GM10248 (cell line): ENCODE data around the gene SERHL2.
"Not testable (repeated sequence)": the region's sequence is repeated elsewhere in the genome, so short reads cannot be mapped to it uniquely, and the experiment has no call there.

ENCODE experiments used
- CTCF ChIA-PET: fragments of 300-600 bp; sonication (Branson Sonifier 250); formaldehyde crosslinking; extraction: SDS; loops from one replicate; lab custom pipeline; 2021; ENCODE audit warnings: antibody characterized with exemption; lab: Yijun Ruan, JAX
- POLR2A ChIA-PET: fragments of 350-650 bp; sonication (Branson Sonifier 250); formaldehyde crosslinking; extraction: SDS; loops from one replicate; lab custom pipeline; 2020; ENCODE audit warnings: antibody characterized with exemption; lab: Yijun Ruan, JAX
- DNase-seq: peaks from one replicate; pipeline ENCODE4 v3.0.0; 2012; ENCODE audit errors: extremely low spot score
- CTCF ChIP-seq: IDR thresholded peaks from 2 replicates; pipeline ENCODE4 v1.5.1; 2012; ENCODE audit warnings: mild to moderate bottlenecking, low read depth; ENCODE audit errors: extremely low read depth, missing control alignments, control extremely low read depth

Gene SERHL2

GRCh38 chr22:42533638-42533977 lies 20.1 kb upstream of the SERHL2 start:
- POLR2A ChIA-PET: interaction anchor here (0.6 kb wide), 1 partner anchor 29 kb away, joined by 3 read pairs; no protein-coding TSS in a partner anchor

GRCh38 chr22:42535082-42535731 lies 18.5 kb upstream of the SERHL2 start:
- POLR2A ChIA-PET, DNase-seq, CTCF ChIA-PET: not testable (repeated sequence)

More at GRCh38 chr22:42533638-42533977, 20.1 kb upstream of the SERHL2 start:
- CTCF ChIA-PET: interaction anchor here (1.0 to 1.8 kb wide), 7 partner anchors 10 to 63 kb away, joined by 3 to 7 read pairs (median 3); no protein-coding TSS in a partner anchor
- no peak for DNase-seq
- TF ChIP-seq CTCF: no peak

- no peak for TF ChIP-seq CTCF
- CTCF ChIA-PET: no interaction called here
- POLR2A ChIA-PET: no interaction called here
- no peak for DNase-seq
Measured at GRCh38 chr22:42536166-42536565, 17.6 kb upstream of the SERHL2 start.

- POLR2A ChIA-PET, DNase-seq, CTCF ChIA-PET: not testable (repeated sequence)
Measured at GRCh38 chr22:42536634-42537033, 17.1 kb upstream of the SERHL2 start.

- POLR2A ChIA-PET, DNase-seq, CTCF ChIA-PET: not testable (repeated sequence)
Measured at GRCh38 chr22:42537199-42537831, 16.4 kb upstream of the SERHL2 start.

- DNase-seq, CTCF ChIA-PET, POLR2A ChIA-PET: not testable (repeated sequence)
Measured at GRCh38 chr22:42539236-42539771, 14.5 kb upstream of the SERHL2 start.

- ChIA-PET CTCF (interaction anchor here (1.3 kb wide), 1 partner anchor 11 kb away, joined by 3 read pairs; no protein-coding TSS in a partner anchor), POLR2A (no interaction called here)
- no peak for TF ChIP-seq CTCF
- DNase-seq: no peak
Measured at GRCh38 chr22:42544686-42545085, 9.1 kb upstream of the SERHL2 start.

GRCh38 chr22:42547562-42547961 lies 6.2 kb upstream of the SERHL2 start:
- POLR2A ChIA-PET: no interaction called here
- TF ChIP-seq CTCF: no peak

GRCh38 chr22:42548126-42548525 lies 5.6 kb upstream of the SERHL2 start:
- DNase-seq, POLR2A ChIA-PET: not testable (repeated sequence)
- CTCF ChIA-PET: interaction anchor here (0.6 to 2.2 kb wide), 2 partner anchors 15 to 110 kb away, joined by 3 to 7 read pairs; no protein-coding TSS in a partner anchor

More at GRCh38 chr22:42547562-42547961, 6.2 kb upstream of the SERHL2 start:
- no peak for DNase-seq
- CTCF ChIA-PET: no interaction called here
